SK-N-MC (cell line): ENCODE data around the gene NELFCD.

Experiments
- EZH2 ChIP-seq: fragments of 200-600 bp; sonication (generic); IDR thresholded peaks from one replicate; pipeline ENCODE4 v1.6.1; 2017; ENCODE audit warnings: antibody characterized with exemption
- FOXP2 ChIP-seq: optimal IDR thresholded peaks from 2 replicates; pipeline ENCODE3; 2011; ENCODE audit warnings: mild to moderate bottlenecking, moderate library complexity; ENCODE audit not compliant: insufficient read depth; ENCODE audit errors: extremely low read length, control extremely low read depth

- TF ChIP-seq FOXP2 (no peak), EZH2 (no peak)
Measured at GRCh38 chr20:58988565-58988882, 7.5 kb downstream of the NELFCD start.
